HG03095 (cell line): ENCODE results near the gene LYZL2.
"Not testable (repeated sequence)": the region's sequence is repeated elsewhere in the genome, so short reads cannot be mapped to it uniquely, and the experiment has no call there.

ENCODE experiments used
- ATAC-seq: cut with Tn5 transposase; IDR thresholded peaks from one replicate; pipeline ENCODE4 v1.9.1; 2021; ENCODE audit warnings: moderate library complexity; ENCODE audit not compliant: unreplicated experiment

LYZL2 gene

DNA sequence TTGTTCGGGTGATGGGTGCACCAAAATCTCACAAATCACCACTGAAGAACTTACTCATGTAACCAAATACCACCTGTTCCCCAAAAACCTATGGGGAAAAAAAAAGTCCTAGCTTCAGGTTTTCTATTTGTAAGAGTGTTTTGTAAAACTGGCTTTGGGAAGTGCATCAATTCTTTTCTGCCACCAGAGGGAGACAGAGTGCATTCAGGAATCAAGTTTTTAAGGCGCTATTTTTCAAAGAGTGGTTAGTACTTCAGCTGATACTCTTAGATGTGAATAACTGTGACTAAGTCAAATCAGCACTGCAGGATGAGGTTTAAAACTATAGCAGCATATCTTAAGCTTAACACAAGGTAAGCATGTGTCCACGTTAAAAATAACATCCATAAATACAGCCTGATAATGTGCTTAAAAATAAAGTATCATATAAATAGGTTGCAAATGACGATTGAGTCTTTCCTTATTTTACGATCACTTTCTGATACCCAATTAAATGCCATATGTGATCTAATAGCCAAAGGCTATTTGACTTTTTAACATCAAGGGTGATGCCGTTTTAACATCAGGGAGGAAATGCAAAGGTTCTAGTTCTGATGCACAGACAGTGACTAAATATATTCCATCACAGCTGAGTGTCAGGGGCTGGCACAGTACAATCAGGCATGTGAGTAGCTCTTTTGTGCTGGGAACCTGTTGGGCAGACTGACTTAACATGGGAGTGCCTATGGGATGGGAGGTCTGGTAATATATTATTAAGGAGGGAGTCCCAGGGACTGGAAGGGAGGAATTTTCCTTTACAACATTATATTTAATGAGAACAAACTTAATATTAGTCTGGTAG is 10.6 kb upstream of the LYZL2 start:
- no peak for ATAC-seq

DNA sequence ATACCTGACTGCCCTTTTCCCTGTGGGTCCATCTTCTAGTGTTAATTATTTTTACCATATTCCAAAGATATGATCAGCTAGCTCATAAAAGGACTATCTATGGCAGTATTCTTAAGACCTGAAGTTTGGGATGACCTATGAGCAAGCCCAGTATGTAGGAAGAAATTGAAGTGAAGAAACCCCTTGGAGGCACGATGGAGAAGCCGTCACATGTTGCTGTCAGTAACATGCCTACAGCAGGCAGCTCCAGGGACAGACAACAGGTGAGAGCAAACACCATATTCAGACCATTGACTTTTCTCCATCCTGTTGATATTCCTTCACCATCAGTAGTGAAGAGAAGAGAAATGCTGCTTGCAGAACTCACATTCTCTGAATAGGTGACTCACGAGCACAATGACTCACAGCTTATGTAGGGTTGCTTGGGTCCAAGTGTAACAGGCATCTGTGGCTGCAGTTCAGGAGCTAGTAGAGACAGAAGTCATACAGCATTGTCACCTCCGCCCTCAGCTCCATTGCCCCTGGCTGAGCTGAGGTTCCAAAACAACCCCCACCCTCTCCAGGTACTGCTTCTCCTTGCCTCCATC is 8.4 kb upstream of the LYZL2 start:
- ATAC-seq: no peak

DNA sequence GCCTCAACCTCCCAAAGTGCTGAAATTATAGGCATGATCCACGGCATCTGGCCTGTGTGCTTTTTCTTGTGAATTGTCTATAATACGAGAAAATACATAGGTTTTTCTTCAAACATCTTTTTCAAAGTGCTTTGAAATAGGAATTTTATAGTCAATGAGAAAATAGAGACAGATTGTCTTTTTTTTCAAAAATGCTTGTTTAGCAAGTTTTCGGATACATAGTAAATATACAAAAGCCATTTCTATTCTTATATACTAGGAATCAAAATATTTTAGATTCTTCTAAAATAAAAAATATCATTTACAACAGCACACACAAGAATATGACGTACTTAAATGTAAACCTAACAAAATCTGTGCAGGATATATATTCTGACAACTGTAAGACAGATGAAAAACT is 1.6 kb upstream of the LYZL2 start:
- ATAC-seq: no peak

DNA sequence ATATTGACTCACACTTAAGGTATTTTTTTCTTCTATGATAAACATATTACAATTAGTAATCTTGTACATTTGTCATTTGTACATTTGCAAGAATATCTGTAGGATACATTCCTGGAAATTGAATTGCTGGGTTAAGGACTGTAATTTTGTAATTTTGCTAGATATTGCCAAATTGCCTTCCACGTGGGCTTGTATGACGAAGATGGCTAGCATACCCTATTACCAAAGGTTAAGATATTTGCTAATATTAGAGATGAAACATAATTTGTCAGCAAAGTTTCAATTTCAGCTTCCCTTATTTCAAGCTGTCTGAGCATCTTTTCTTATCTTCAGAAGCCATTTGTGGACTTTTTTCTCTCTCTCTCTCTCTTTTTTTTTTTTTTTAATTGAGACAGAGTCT is 1.0 kb upstream of the LYZL2 start:
- ATAC-seq: no peak

DNA sequence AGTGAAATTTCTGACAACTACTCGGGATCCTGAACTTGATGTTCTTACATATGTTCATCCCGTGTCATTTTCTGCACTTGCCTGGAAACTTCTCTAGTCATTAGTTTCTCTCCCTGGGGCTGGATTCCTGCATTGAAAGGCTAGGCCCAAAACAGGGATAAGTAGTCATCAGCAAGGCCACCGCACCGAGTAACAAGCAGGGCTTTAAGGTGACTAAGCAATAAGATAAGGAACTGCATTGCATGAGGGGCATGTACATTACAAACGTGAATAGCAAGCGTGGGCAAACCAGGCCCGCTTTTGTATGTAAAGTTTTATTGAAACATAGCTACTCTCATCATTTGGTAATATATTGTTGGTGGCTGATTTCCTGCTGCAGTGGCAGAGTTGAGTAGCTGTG is 977 bp downstream of the LYZL2 start:
- not testable (repeated sequence) for ATAC-seq

DNA sequence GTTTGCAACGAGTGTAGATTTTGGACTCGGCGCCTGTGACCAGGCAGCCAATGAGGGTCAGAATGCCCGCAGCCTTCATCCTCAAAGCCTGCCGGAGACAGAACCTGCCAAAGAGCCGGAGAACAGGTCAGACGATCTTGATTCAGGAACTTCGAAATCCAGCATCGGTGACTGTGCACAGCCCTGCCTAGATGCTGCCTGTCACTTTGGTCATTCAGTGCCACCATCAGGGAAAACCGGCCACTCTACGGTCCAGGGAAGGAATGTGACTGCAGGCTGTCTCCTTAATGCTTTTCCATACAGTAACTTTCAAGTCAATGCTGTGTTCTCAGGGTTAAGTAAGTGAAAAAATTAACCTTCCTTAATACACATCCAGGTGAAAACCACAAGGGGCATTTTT is 2.7 kb downstream of the LYZL2 start:
- not testable (repeated sequence) for ATAC-seq

DNA sequence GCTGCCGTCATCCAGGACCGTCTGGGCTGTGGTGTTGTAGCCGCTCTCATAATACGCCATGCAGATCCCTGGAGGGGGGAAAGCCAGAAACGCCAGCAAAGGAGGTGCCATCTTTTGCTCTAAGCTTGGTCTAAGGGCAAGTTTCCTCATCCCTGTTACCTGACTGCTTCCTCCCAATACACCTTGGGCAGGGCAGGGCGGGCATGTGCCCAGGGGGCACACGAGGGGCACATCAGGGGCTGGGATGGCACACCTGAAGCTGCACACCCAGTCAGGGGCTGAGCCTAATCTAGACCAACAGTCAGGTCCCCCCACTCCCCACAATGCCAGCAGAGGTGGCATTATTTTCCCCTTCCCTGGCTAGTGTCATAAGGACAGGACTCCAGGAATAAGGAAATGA is 3.4 kb downstream of the LYZL2 start:
- ATAC-seq: not testable (repeated sequence)

DNA sequence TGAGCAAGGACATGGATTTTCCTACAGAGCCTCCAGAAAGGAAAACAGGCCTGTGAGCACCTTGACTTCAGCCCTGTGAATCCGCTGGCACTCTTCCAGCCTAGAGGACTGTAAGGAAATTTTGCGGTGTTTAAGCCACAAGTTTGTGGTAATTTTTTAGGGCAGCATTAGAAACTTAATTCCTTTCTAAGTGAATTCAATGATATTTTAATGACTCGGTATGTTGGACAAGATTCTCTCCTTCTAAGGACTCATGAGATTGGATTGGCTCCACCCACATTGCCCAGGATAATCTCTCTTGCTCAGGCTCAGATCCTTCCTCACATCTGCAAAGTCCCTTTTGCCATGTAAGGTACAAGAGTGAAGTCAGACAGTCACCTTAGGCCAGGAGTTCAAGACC is 4.5 kb downstream of the LYZL2 start:
- no peak for ATAC-seq

DNA sequence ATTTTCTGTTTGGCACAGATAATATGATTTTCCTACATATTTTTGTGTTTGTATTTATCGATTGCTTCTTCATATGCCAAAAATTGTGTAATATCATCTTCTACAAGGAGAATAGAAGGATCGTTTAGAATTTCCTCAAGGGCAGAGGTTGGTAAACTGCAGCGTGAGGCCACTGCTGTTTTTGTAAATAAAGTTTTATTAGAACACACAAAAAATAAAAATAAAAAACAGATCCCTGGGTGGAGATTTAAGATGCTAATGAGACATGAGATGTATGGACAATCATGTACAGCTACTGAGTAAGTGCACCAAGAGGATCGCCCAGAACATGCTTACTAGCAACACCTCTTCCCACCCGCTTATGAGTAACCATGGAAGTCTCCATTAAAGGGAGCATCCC is 9.6 kb downstream of the LYZL2 start:
- no peak for ATAC-seq

DNA sequence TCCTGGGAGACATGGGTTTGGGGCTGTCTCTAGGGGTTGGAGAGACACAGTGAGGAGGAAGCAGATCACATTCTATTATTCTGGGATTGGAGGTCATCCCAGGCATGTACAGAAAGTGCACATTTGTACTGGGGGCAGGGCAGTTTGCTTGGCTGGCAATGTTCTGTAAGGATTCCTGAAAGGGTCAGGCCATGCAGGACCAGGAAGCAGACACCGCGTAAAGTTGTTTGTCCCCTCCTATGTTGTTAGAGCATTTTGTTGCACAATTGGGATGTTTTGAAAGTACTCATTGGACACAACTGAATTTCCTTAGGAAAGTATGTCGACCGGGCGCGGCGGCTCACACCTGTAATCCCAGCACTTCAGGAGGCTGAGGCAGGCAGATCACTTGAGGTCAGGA is 12.5 kb downstream of the LYZL2 start:
- ATAC-seq: no peak

DNA sequence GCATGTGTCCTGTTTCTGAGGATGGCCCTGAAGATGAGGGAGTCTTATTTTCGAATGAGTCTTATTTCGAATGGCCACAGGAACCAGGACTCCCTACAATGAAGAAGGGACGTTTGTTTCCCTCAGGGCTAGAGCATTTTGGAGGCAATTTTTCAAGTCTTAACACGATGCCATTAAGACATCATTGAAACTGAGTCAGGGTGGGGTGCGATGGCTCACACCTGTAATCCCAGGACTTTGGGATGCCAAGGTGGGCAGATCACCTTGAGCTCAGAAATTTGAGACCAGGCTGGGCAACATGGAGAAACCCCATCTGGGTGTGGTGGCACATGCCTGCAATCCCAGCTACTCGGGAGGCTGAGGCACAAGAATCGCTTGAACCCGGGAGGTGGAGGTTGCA is 18.5 kb downstream of the LYZL2 start:
- ATAC-seq: not testable (repeated sequence)

DNA sequence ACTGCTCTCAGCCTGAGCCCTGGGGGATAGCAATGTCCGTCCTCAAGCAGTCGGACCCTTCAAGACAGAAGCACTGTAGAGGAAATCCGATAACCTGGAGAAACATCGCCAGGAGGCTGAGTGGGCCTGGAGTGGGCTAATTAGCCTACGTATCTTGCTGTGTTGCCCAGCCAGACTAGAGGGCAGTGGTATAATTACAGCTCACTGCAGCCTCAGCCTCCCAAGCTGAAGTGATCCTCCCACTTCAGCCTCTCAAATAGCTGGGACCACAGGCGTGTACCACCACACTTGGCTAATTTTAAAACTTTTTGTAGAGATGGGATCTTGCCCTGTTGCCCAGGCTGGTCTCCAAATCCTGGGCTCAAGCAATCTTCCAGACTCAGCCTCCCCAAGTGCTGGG is 21.7 kb downstream of the LYZL2 start:
- ATAC-seq: no peak

DNA sequence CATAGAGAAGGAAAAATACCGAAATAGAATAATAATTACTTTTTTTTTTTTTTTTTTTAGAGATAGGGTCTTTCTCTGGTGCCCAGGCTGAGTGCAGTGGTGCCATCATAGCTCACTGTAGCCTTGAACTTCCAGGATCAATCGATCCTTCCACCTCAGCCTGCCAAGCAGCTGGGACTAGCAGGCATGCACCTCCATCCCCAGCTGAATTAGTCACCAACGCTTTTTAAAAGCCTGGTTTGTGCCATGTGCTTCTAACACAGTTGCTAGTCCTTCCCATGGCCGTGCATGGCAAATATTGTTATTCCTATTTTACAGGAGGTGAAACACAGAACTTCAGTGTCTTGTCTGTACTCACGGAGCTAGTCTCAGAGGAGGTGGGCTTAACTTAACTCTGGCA is 23.2 kb downstream of the LYZL2 start:
- ATAC-seq: no peak

DNA sequence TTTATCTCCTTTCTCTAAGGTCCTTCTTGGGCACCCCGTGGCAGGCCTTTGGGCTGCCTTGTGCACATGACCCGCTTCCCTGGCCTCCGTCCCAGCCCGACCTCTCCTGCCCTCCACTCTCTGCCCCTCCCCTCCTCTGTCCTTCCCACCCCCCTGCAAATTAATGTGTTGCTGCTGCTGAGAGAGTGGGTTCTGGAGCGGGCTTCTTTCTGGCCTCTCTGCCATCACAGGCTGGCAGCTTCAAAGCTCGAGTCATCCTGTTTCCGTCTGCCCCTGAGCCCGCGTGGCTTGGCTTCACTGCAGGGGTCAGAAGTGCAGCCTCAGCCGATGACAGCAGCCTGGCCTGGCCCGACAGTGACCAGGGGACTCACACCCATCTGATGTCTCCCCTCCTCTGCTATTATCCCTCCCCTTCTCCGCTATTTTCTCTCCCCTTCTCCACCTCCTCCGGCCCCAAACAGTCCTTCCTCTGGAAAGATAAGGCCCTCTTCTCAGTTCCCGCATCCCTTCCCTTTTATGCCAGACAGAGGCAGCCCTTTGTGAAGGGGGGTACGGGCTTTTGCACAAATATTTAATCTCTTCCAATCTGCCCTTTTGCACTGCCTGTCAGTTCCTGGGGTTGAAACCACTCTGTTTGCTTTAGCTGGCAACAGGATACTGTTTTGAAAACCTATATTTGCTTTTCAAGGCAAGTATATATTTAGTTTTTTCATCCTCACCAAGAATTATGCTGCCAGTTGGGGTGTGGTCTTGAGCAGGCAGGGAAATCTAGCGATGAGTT is 24.0 kb downstream of the LYZL2 start:
- not testable (repeated sequence) for ATAC-seq

DNA sequence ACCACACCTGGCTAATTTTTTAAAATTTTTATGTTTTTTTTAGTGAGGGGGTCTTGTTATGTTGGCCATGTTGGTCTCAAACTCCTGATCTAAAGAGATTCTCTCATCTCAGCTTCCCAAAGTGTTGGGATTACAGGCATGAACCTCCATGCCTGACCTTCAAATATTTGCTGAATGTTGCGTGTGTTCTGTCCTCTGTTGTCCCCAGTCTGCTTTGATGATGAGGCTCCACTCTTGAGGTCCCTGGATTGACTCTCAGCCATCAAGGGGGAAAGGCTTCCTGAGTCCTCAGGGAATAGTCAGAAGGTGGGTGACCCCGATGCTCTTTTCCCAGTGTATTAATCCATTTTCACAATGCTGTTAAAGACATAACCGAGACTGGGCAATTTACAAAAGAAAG is 26.0 kb downstream of the LYZL2 start:
- no peak for ATAC-seq

DNA sequence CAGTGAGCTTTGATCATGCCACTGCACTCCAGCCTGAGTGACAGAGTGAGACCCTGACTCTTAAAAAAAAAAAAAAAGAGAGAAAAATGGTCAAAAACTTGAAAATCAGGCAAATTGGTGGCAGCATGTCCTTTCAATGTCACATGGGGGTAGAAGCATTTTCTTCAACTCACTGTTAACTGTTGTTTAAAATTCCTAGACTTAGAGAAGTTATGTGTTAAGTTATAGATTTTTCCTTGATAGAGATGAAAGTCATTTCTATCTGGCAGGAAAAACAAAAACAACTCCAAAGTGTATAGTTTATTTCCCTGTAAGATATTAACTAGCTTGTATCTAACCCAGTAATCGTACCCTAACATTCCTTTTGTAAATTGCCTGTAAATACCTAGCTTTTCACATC is 26.8 kb downstream of the LYZL2 start:
- ATAC-seq: no peak

DNA sequence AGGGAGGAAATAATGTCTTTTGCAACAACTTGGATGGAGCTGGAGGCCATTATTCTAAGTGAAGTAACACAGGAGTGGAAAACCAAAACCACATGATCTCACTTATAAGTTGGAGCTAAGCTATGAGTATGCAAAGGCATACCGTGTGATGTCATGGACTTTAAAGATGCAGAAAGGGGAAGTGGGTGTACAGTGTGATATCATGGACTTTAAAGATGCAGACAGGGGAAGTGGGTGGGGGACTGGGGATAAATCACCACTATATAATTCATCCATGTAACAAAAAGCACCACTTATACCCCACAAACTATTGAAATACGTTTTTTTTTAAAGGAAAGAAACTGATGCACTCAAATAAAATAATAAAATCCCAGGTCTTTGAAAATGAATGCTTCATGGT is 29.5 kb downstream of the LYZL2 start:
- no peak for ATAC-seq

DNA sequence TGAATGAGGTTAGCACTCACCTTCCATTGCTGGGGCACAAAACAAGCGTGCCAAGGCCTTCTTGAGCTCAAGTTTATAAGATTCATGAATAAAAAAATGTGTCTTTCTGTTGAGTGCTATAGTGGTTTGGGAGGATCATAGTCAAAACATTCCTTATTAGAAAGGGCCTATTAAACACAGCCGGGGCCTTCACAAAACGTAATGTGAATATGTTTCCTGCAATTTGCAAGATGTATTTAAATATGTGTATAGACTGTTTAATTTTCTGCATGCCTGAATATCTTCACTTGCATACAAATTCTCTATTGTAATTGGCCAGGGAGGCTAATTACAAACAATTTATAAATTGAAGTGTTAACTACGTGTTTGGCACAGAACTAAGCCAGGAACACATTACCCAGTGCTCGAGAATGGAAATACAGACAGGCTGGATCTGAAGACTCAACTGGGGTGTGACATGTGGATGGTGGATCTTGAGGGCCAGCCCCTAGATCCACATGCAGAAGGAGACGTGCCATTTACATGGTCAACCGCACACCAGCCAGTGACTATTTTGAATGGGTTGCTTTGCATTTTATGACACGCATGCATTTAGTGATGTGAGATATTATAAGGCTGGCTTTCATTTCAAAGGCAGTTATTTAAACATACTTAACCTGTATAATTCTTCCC is 31.3 kb downstream of the LYZL2 start:
- ATAC-seq: no peak

DNA sequence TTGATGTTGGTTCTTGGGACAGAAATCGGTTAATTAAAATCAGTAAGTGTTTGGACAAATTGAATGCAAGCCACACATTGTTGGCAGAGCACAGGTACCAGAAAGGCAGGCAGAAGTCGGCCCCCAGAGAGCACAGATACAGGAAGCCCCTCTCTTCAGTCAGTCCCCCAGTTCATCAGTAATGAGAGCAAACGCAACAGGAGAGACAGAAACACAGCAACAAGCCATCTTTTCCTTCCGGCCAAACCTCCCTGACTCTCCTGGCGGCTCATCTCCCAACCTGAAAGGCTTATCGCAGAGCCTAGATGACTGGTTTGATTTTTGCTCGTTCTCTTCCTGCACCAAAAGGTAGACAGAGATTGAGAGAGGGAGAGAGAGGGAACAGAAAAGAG is 32.1 kb downstream of the LYZL2 start:
- ATAC-seq: not testable (repeated sequence)

DNA sequence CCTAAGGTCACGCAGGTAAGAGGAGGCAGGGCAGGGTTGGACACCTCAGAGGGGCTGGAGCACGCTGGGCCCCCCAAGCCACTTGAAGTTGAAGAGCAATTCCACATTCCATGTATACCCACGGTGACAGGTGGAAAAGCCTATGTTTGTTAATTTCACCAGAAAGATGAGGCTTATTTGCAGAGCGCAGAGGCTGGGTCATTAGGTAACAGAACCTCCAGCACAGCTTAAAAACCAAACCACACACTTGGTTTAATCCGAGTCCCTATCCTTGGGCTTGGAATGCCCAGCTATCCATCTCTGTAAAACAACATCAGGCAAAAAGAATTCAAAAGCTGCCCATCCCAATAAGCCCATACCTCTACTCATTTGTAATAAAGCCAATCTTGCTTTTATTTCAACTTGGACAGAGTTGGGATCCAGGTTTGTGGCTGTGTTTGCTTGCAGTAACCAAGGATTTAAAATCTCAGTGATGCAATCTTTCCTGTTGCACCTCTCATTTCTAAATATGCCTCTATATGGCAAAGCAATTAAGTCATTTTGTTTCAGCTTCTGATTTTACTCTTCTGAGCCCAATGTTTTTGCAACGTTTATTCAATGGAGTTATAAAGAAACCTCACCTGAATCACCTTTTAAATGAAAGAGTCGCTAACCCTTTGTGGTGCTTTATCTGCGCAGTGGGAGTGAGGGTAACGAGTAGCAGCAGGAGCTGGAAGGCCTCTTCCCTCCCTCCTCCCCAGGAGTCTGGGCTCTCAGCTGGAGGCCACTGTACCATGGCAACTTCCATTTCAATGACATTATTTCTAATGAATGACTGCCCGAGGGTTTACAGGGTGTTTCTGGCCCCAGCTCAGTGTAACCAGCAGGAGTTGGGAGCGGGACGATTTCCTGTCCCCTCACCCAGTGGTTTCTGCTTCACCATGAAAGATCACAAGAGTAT is 32.8 kb downstream of the LYZL2 start:
- ATAC-seq: not testable (repeated sequence)
